ENCODE data around the gene AFF3. TPM values are rescaled to one million over a fixed set of nuclear protein-coding genes. Genes with fewer than 3 reads are reported as not detected.

The AFF3 gene
- total RNA-seq, 2 experiments from 2014 or later = 3.1 to 3.5 TPM

GRCh38 chr2:99960291-99960690 lies 182.1 kb downstream of the AFF3 start:
- CTCF ChIA-PET = no interaction called here
- no peaks in the 10 kb centered on the region for H3K27me3 Mint-ChIP-seq
- intact Hi-C loops (cut with micrococcal nuclease) = no loop called here

GRCh38 chr2:99959261-99960014 lies 183.0 kb downstream of the AFF3 start:
- Mint-ChIP-seq H3K27ac (no peak overlapping the region), H3K36me3 (ENCODE audit: low read depth) (no peaks in the 10 kb centered on the region), H3K27me3 (no peaks in the 10 kb centered on the region), H3K9me3 (no peaks in the 10 kb centered on the region), H3K4me1 (ENCODE audit: low read depth) (no peaks in the 10 kb centered on the region), H3K4me3 (no peak overlapping the region)
- intact Hi-C loops (cut with micrococcal nuclease) = no loop called here
- ChIA-PET CTCF (no interaction called here), POLR2A (interaction anchor here (0.6 kb wide), 1 partner anchor 385 kb away, joined by 3 read pairs; no protein-coding TSS in a partner anchor)
- TF ChIP-seq CTCF (IDR thresholded peaks at IDR 0.05) = no peak
- ATAC-seq (no peak), DNase-seq (no peak)

More at GRCh38 chr2:99960291-99960690, 182.1 kb downstream of the AFF3 start:
- no peaks in the 10 kb centered on the region for H3K4me1 Mint-ChIP-seq (ENCODE audit: low read depth)
- no peak for ATAC-seq
- no peaks in the 10 kb centered on the region for H3K36me3 Mint-ChIP-seq (ENCODE audit: low read depth)
- no peak overlapping the region for H3K4me3 Mint-ChIP-seq
- no peak for TF ChIP-seq CTCF (IDR thresholded peaks at IDR 0.05)
- H3K27ac Mint-ChIP-seq = no peak overlapping the region
- H3K9me3 Mint-ChIP-seq = no peaks in the 10 kb centered on the region
- POLR2A ChIA-PET = no interaction called here
- DNase-seq = no peak

GRCh38 chr2:99957332-99958133 lies 184.9 kb downstream of the AFF3 start:
- H3K9me3 Mint-ChIP-seq = no peaks in the 10 kb centered on the region
- H3K36me3 Mint-ChIP-seq (ENCODE audit: low read depth) = no peaks in the 10 kb centered on the region
- H3K4me1 Mint-ChIP-seq (ENCODE audit: low read depth) = no peaks in the 10 kb centered on the region
- TF ChIP-seq CTCF (IDR thresholded peaks at IDR 0.05) = no peak
- intact Hi-C loops (cut with micrococcal nuclease) = no loop called here
- ChIA-PET POLR2A (no interaction called here), CTCF (no interaction called here)
- H3K27me3 Mint-ChIP-seq = no peaks in the 10 kb centered on the region
- ATAC-seq (no peak), DNase-seq (no peak)
- no peak overlapping the region for H3K4me3 Mint-ChIP-seq
- no peak overlapping the region for H3K27ac Mint-ChIP-seq

- intact Hi-C loops (cut with micrococcal nuclease) = no loop called here
- ChIA-PET POLR2A (no interaction called here), CTCF (no interaction called here)
- no peak for DNase-seq
- Mint-ChIP-seq H3K27me3 (no peaks in the 10 kb centered on the region), H3K4me3 (no peak overlapping the region), H3K27ac (no peak overlapping the region), H3K4me1 (ENCODE audit: low read depth) (no peaks in the 10 kb centered on the region), H3K9me3 (no peaks in the 10 kb centered on the region), H3K36me3 (ENCODE audit: low read depth) (no peaks in the 10 kb centered on the region)
- ATAC-seq = no peak
- no peak for TF ChIP-seq CTCF (IDR thresholded peaks at IDR 0.05)
Observed at GRCh38 chr2:99956232-99957030, 186.0 kb downstream of the AFF3 start.

Measured in activated CD8-positive, alpha-beta T cell treated with anti-CD3 and anti-CD28 coated beads for 36 hours (primary cell).